Esophagus (tissue), 2 donors: ENCODE data around the gene METTL15. TPM values are rescaled to one million over a fixed set of nuclear protein-coding genes. Genes with fewer than 3 reads are reported as not detected.

Experiments
- polyA plus RNA-seq, 2 donors: library from polyadenylated mRNA; stranded (reverse); fragments of 200-250 nt; gene quantifications; one replicate each; pipeline ENCODE4 v1.2.3, GENCODE V29; 2013
- donor health status: healthy with polysubstance abuse.
- donor health status: Bipolar disorder and iron deficiency.

METTL15 gene
- polyA plus RNA-seq, 2 donors = 2.7 to 2.9 TPM

Other genes with a start within 250 kb of the METTL15 start
- 1 to 10 TPM; 1.4 to 1.6 TPM for gene KIF18A, start 232 bp upstream of the METTL15 start, polyA plus RNA-seq